ENCODE measurements around the gene CYP2A6. TPM values are rescaled to one million over a fixed set of nuclear protein-coding genes. Genes with fewer than 3 reads are reported as not detected.

CYP2A6 gene, protein sequence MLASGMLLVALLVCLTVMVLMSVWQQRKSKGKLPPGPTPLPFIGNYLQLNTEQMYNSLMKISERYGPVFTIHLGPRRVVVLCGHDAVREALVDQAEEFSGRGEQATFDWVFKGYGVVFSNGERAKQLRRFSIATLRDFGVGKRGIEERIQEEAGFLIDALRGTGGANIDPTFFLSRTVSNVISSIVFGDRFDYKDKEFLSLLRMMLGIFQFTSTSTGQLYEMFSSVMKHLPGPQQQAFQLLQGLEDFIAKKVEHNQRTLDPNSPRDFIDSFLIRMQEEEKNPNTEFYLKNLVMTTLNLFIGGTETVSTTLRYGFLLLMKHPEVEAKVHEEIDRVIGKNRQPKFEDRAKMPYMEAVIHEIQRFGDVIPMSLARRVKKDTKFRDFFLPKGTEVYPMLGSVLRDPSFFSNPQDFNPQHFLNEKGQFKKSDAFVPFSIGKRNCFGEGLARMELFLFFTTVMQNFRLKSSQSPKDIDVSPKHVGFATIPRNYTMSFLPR
- total RNA-seq: not detected in 2 replicates

DNA sequence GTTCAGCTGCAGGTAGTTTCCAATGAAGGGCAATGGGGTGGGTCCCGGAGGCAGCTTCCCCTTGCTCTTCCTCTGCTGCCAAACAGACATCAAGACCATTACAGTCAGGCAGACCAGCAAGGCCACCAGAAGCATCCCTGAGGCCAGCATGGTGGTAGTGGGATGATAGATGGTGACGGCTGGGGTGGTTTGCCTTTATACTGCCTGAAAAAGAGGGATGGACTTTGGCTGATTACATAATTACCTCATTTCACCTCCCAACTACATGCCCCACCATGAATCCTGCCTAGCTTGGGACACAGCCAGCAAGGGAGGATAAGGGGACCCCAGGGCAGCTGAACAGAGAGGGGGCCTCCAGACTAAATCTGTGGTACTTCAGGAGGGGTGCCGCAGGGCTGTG, at the start of gene CYP2A6:
CYP2A6 (minus strand) TSS at position 171 of the 400 bp plus-strand sequence; CDS start at position 150, 21 bp downstream.

DNA sequence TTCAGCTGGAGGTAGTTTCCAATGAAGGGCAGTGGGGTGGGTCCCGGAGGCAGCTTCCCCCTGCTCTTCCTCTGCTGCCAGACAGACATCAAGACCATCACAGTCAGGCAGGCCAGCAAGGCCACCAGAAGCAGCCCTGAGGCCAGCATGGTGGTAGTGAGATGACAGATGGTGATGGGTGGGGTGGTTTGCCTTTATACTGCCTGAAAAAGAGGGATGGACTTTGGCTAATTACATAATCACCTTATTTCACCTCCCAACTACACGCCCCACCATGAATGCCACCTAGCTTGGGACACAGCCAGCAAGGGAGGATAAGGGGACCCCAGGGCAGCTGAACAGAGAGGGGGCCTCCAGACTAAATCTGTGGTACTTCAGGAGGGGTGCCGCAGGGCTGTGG, 31.8 kb upstream of the CYP2A6 start, which contains the start of gene CYP2A7:
CYP2A7 (minus strand) TSS at position 170 of the 400 bp plus-strand sequence; CDS start at position 149, 21 bp downstream.

DNA sequence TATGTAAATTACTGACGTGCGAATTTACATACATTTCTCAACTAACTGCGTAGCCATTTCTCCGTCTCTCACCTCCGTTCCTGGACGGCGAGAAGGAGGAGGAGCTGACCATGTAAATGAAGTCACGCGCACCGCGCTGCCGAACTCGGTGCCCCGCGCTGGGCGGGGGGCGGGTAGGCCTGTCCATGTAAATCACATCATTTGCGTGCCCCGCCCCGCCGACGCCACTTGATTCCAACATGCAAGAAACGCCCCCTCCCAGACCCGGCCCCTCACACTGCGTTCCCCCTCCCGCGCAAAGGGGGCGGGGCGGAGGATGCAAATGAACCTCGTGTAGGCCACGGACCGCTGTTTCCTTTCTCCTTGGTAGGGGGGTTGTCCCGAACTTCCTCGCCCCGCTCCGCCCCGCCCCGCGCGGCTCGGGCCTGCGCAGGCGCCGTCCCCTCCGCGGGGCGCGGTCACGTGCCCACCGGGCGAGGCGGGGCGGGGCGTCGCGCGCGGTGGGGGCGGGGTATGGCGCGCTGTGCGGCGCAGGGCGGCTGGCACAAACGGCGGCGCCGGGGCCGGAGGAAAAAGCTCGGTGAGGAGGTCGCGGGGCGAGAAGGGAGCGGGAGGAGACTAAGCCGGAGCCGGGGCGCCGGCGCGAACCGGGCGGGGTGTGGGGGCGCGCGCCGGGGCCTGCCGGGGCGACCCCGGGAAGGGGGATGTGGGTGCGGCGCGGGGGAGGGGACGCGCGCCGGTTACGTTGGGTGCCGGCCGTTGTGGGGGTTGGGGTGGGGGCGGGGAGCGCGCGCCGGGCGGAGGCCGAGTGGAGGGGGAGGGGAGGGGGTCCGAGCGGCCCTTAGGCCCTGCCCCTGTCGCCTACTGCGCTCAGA, 51.3 kb downstream of the CYP2A6 start, which contains the start of gene EGLN2:
EGLN2 (plus strand) TSS at position 509 of the 875 bp plus-strand sequence. CDS start 1,382 bp downstream, outside the sequence.

Other genes with a start within 250 kb of the CYP2A6 start
- 10.4 and 15.4 TPM in 2 replicates for gene LTBP4, start 249.1 kb downstream of the CYP2A6 start, total RNA-seq
- 14.0 and 20.6 TPM in 2 replicates for gene NUMBL, start 159.8 kb downstream of the CYP2A6 start, total RNA-seq
- gene COQ8B, start 133.6 kb downstream of the CYP2A6 start, total RNA-seq: 15.2 and 25.0 TPM in 2 replicates
- gene ITPKC, start 133.3 kb downstream of the CYP2A6 start, total RNA-seq: 15.0 and 20.7 TPM in 2 replicates
- gene ACTMAP, start 100.0 kb downstream of the CYP2A6 start, total RNA-seq: 0.36 and 1.0 TPM in 2 replicates
- 48.4 and 51.1 TPM in 2 replicates for gene SNRPA, start 99.2 kb downstream of the CYP2A6 start, total RNA-seq
- gene MIA, start 74.9 kb downstream of the CYP2A6 start, total RNA-seq: not detected in 2 replicates
- 5.6 and 7.7 TPM in 2 replicates for gene RAB4B, start 72.2 kb downstream of the CYP2A6 start, total RNA-seq
- gene EGLN2, start 51.3 kb downstream of the CYP2A6 start, total RNA-seq: 107 and 118 TPM in 2 replicates
- not detected in 2 replicates for gene CYP2A7, start 31.8 kb upstream of the CYP2A6 start, total RNA-seq
- gene CYP2B6, start 140.8 kb upstream of the CYP2A6 start, total RNA-seq: not detected in 2 replicates
- not detected in 2 replicates for gene CYP2A13, start 238.0 kb upstream of the CYP2A6 start, total RNA-seq